HAP-1 (cell line): ENCODE results near the gene CHCHD3.

Source experiments
- DNase-seq, 2 experiments: peaks; one replicate each; pipeline ENCODE4 v3.0.0-alpha.2; 2016 to 2020; ENCODE audit warnings: low spot score in 2 of 2
- H3K27me3 ChIP-seq: fragments of 250-450 bp; sonication (Bioruptor Pico); 2 replicates; pipeline ENCODE4 v1.5.1; 2020; ENCODE audit warnings: low read depth, mild to moderate bottlenecking, moderate library complexity
- H3K36me3 ChIP-seq: fragments of 250-450 bp; sonication (Bioruptor Pico); replicated peaks from 2 replicates; pipeline ENCODE4 v1.5.1; 2020; ENCODE audit warnings: mild to moderate bottlenecking
- H3K4me1 ChIP-seq: fragments of 250-450 bp; sonication (Bioruptor Pico); 2 replicates; pipeline ENCODE4 v1.5.1; 2020; ENCODE audit warnings: mild to moderate bottlenecking
- H3K4me3 ChIP-seq: fragments of 250-450 bp; sonication (Bioruptor Pico); 2 replicates; pipeline ENCODE4 v1.5.1; 2020; ENCODE audit warnings: mild to moderate bottlenecking, moderate library complexity
- H3K9me3 ChIP-seq: fragments of 250-450 bp; sonication (Bioruptor Pico); 2 replicates; pipeline ENCODE4 v1.5.1; 2020; ENCODE audit warnings: mild to moderate bottlenecking, moderate library complexity
- in situ Hi-C: fragments of 300-500 bp; cut with MboI; formaldehyde crosslinking; loops from 3 replicates; pipeline ENCODE4 v1.14.3; 2020; ENCODE audit warnings: low sequenced_read_pairs, inconsistent platforms, mixed read lengths

Gene CHCHD3

DNA sequence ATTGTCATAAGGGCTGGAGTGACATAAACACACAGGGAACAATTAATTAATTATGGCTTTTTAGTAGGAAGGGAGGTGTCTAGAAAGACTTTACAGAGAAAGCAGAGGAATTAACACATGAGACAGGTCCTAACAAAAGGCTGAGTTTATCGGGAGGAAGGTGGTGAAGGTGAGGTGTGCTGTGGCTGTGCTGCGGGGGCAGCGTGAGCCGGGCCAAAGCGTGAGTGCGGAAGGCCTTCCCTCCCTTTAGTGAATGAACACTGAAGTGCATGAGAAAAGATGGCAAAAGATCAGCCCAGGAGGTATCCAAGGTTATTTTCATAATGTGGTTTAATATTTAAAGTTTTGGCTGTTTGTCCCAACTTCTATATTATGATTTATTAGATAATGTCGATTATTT lies 262.2 kb downstream of the CHCHD3 start:
- in situ Hi-C loops: no loop called here
- no peak overlapping the region for H3K4me3 ChIP-seq
- peaks cover 5% of the 10 kb centered on the region for H3K4me1 ChIP-seq
- H3K36me3 ChIP-seq: no peaks in the 10 kb centered on the region
- no peak for DNase-seq
- H3K27me3 ChIP-seq: no peaks in the 10 kb centered on the region
- no peaks in the 10 kb centered on the region for H3K9me3 ChIP-seq

DNA sequence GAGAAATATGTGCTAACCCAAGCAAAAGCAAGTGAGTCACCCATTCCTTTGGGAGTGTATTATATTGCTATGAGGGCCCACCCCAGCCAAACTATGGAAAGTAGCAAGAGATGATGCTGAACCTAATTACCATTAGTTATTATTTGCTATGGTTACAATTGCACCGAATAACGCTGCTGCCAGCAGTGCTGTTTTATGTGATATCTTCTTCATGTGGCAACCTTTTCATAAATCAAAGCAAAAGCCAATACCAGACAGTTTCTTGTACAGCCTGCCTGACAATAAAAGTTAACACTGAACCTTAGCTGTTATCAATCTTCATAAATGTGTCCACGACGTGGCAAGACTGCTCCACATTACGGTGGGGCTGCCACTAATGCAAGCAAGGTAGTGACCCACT lies 263.9 kb downstream of the CHCHD3 start:
- H3K4me1 ChIP-seq: peaks cover 5% of the 10 kb centered on the region
- H3K36me3 ChIP-seq: no peaks in the 10 kb centered on the region
- H3K4me3 ChIP-seq: no peak overlapping the region
- DNase-seq: no peak
- H3K9me3 ChIP-seq: no peaks in the 10 kb centered on the region
- in situ Hi-C loops: no loop called here
- H3K27me3 ChIP-seq: no peaks in the 10 kb centered on the region

DNA sequence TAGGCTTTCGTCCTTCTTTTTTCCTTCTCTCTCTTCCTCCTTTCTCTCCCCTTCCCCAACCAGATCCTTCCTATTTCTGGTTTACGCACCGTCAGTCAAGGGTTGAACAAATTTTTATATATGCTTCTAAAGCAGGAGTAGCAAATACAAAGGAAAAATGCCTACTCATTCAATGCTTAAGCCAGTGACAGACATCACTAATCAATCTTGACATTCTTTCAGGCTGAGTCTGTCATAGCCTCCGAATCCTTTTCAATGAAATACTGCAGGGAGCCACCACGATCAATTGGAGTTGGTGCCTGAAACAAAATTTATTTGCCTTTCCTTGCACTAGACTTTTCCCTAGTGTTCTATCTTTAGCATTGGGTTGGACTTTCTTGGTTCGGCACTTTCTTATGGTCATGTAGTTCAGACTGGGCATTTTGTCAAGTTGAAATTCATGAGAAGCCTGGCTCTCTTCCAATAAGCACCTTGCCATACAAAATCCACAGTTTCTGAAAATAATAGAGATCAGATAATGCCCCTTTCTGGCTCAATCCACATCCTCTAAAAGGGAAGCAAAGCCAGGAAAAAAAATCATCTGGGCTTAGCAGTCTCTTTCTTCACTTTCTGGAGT lies 266.1 kb downstream of the CHCHD3 start:
- Histone ChIP-seq H3K27me3 (no peaks in the 10 kb centered on the region), H3K4me1 (peaks cover 5% of the 10 kb centered on the region), H3K9me3 (no peaks in the 10 kb centered on the region), H3K4me3 (no peak overlapping the region), H3K36me3 (no peaks in the 10 kb centered on the region)
- in situ Hi-C loops: no loop called here
- DNase-seq: no peak

DNA sequence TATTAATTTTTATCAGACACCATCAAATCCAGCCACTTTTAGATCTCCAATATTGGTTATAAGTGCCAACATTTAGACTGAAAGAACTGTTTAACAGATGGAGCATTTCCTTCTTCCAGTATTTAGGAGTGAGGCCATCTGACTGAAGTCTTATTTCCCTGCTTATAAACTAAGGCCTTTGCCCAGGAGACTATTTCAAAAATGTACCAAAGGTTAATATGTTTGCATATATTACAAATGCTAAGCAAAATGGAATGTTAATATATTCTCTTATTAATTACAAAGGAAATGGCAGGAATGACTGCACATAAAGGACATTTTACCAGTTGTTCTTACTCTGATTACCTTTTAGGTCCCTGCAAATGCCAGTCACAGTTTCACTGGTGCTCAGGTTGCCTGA lies 266.8 kb downstream of the CHCHD3 start:
- Histone ChIP-seq H3K9me3 (no peaks in the 10 kb centered on the region), H3K36me3 (no peaks in the 10 kb centered on the region), H3K27me3 (no peaks in the 10 kb centered on the region), H3K4me1 (peaks cover 5% of the 10 kb centered on the region), H3K4me3 (no peak overlapping the region)
- in situ Hi-C loops: no loop called here
- no peak for DNase-seq

DNA sequence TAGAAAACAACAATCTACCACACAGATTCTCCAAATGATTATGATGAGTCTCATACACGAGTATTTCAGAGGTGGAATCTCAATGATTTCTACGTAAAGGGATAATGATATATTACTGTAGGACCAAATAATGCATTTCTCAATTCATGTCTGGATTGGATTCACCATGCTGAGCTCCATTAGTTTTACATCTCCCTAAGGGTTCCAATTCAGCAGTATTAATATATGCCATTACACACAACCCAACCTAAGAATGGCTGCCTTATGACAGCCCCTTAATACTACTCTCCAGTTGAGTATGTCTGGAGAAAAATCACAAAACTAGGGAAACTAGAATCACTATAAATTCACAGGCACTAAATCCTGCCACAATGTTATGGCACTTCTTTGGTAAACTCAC lies 271.3 kb downstream of the CHCHD3 start:
- Histone ChIP-seq H3K4me1 (no peaks in the 10 kb centered on the region), H3K4me3 (no peak overlapping the region), H3K36me3 (no peaks in the 10 kb centered on the region), H3K27me3 (no peaks in the 10 kb centered on the region), H3K9me3 (no peaks in the 10 kb centered on the region)
- in situ Hi-C loops: no loop called here
- DNase-seq: no peak

DNA sequence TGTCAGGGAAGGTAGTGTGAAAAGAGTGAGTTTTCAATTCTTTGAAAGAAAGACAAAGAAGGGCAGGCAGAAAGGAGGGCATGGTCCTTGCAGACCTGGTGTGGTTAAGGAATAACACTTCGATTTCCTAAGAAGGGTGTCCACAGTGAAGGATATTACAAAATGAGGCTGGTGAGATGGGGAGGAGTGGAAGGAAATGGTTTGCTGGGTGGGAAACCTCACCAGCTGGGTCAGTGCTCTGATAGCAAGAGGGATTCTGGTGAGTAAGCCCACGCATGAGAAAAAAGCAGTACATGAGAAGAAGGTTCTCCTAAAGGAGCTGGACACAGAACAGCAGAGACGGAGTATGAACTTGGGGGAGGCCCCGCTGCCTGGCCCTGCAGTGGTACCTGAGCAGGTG lies 275.1 kb downstream of the CHCHD3 start:
- Histone ChIP-seq H3K27me3 (no peaks in the 10 kb centered on the region), H3K4me3 (no peak overlapping the region), H3K36me3 (no peaks in the 10 kb centered on the region), H3K9me3 (no peaks in the 10 kb centered on the region), H3K4me1 (no peaks in the 10 kb centered on the region)
- in situ Hi-C loops: no loop called here
- no peak for DNase-seq

DNA sequence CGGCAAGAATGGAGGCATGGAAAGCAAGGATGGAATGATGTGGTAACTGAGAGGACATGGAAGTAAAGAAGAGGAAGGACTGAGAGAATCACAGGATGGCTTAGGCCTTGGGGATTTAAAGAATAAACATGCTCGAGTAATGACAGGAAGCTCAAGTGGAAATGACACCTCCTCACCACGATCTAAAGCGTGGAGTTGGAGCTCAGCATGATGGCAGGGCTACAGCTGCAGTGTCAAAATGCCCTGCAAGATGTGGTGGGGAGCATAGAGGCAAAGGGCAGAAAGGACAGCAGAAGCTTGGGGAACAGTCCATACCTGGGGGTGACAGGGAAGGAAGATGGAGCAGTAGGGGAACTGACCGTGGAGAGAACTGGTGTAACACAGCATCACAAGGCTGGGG lies 276.1 kb downstream of the CHCHD3 start:
- Histone ChIP-seq H3K27me3 (no peaks in the 10 kb centered on the region), H3K4me3 (no peak overlapping the region), H3K36me3 (no peaks in the 10 kb centered on the region), H3K9me3 (no peaks in the 10 kb centered on the region), H3K4me1 (no peaks in the 10 kb centered on the region)
- no peak for DNase-seq
- in situ Hi-C loops: no loop called here

DNA sequence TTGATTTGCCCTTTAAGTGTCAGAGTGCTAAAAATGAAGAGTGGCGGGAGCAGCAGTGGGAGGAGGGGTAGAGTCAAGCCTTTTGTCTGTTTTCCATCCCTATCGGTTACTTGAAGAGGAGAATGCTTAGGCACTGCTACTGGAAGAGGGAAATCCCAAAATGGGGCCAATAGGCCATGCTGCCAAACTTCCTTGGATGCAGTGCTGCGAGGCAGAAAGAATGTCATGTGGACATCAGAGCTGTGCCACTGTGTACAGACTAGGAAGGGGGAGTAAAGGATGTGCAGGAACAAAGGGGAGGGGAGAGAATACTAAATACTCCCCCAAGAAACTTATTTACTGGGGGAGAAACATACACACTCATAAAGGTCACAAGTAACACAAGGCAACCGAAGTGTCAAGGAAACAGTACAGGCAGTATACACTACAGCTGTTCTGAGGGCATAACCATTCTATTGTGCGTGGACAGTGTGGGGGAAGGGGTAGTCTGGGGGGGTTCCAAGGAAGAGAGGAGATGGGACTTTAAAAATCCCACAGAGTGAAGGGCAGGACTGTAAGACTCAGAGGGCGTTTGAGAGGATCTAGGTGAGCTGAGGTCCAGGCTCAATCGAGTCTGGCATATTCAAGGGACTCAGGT lies 276.9 kb downstream of the CHCHD3 start:
- Histone ChIP-seq H3K4me1 (no peaks in the 10 kb centered on the region), H3K4me3 (no peak overlapping the region), H3K9me3 (no peaks in the 10 kb centered on the region), H3K36me3 (no peaks in the 10 kb centered on the region), H3K27me3 (no peaks in the 10 kb centered on the region)
- in situ Hi-C loops: no loop called here
- no peak for DNase-seq

DNA sequence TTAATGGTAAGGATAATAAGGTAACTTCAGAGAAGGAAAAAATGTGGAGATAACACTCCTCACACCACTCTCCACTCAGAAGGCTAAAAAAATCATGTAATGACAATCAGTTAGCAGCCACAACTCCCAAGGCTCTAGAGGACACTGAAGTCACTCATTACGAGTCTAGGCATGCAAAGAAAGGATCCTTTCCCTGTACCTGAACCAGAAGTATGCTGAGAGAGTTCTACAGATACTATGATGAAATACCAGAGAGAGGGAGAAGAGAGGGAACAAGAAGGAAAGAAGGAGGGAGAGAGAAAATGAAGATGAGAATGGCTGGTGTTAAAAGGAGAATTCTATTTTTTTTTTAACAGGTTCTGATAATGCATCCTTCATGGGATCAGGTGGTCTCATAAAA lies 281.4 kb downstream of the CHCHD3 start:
- H3K36me3 ChIP-seq: peaks cover 2% of the 10 kb centered on the region; the same call in 1 of the 2 replicates
- in situ Hi-C loops: no loop called here

DNA sequence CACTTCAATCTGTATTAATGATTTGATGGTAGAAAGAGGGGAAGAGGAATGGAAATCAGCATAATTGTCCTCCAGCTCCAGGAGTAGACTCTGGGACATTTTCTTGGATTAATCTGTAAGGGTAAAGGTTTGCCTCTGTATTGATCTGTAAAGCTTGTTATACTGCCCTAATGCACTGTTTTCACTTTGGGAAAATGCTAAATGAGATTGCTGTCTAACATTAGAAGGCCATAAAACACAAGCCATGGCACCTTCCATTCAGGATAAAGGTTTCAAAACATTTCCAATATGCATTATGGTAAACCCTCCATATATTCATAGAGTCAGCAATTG lies 282.8 kb downstream of the CHCHD3 start:
- H3K4me1 ChIP-seq: no peaks in the 10 kb centered on the region
- DNase-seq: no peak
- H3K27me3 ChIP-seq: no peaks in the 10 kb centered on the region
- no peaks in the 10 kb centered on the region for H3K9me3 ChIP-seq
- peaks cover 7% of the 10 kb centered on the region; the same call in 1 of the 2 replicates for H3K36me3 ChIP-seq
- no peak overlapping the region for H3K4me3 ChIP-seq
- in situ Hi-C loops: no loop called here

More for the DNA sequence above, 281.4 kb downstream of the CHCHD3 start:
- DNase-seq: no peak
- Histone ChIP-seq H3K4me3 (no peak overlapping the region), H3K27me3 (no peaks in the 10 kb centered on the region), H3K9me3 (no peaks in the 10 kb centered on the region), H3K4me1 (no peaks in the 10 kb centered on the region)

DNA sequence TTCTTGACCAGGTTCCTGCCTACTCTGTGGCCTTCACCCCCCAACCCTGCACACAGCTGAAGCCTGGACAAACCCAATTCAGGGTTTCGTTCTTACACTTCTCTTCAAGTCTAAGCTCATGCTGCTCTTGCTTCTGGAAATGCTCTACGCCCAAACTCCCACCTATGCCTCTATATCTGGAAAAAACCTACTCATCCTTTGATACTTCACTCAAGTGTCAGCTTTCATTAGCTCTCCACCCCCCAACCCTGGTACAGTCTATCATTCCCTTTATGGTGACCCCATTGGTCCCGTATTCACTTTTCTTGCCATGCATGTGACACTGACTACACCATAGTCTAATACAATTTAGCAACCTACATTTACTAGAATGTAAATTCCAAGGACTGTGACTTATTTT lies 284.7 kb downstream of the CHCHD3 start:
- Histone ChIP-seq H3K4me1 (no peaks in the 10 kb centered on the region), H3K4me3 (no peak overlapping the region), H3K27me3 (no peaks in the 10 kb centered on the region), H3K36me3 (peaks cover 7% of the 10 kb centered on the region; the same call in 1 of the 2 replicates), H3K9me3 (no peaks in the 10 kb centered on the region)
- in situ Hi-C loops: no loop called here
- DNase-seq: no peak

DNA sequence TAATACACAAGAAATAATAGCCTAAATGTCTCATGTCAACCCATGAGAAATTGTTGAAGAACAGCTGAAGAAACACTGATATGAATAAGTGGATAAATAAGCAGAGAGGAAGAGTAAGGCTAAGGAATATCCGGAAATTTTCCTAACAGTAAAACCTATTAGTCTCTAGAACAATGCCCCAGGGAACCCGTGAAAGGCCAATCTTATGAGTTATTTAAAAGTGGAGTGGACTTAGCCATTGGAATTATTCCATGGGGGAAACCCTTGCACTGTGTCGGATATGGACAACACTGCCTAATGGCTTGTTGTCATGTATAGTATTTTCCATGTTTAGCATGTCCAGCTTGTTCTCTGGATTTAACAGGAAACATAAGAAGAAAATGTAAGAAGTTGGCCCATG lies 288.4 kb downstream of the CHCHD3 start:
- Histone ChIP-seq H3K4me1 (no peaks in the 10 kb centered on the region), H3K27me3 (no peaks in the 10 kb centered on the region), H3K9me3 (no peaks in the 10 kb centered on the region), H3K4me3 (no peak overlapping the region), H3K36me3 (peaks cover 7% of the 10 kb centered on the region; the same call in 1 of the 2 replicates)
- no peak for DNase-seq
- in situ Hi-C loops: no loop called here

DNA sequence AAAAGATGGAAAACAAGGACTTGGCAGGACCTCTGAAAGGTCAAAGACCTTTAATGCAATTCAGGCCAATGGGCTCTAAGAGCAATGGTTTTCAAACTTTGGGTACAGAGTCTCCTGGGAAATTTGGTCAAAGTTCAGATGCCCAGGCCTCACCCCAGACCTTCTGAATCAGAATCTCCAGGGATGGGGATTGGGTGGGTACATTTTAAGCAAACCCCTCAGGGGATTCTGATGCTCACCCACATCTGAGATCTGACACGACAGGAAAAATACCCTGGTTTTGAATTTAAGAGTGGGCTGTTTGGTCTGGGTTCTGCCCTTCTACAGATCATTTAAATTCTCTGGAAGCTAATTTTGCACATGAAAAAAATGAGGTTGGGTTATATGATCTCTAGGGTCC lies 290.9 kb downstream of the CHCHD3 start:
- no peak for DNase-seq
- Histone ChIP-seq H3K4me1 (no peaks in the 10 kb centered on the region), H3K27me3 (no peaks in the 10 kb centered on the region), H3K36me3 (peaks cover 7% of the 10 kb centered on the region; the same call in 1 of the 2 replicates), H3K4me3 (no peak overlapping the region), H3K9me3 (no peaks in the 10 kb centered on the region)
- in situ Hi-C loops: no loop called here

DNA sequence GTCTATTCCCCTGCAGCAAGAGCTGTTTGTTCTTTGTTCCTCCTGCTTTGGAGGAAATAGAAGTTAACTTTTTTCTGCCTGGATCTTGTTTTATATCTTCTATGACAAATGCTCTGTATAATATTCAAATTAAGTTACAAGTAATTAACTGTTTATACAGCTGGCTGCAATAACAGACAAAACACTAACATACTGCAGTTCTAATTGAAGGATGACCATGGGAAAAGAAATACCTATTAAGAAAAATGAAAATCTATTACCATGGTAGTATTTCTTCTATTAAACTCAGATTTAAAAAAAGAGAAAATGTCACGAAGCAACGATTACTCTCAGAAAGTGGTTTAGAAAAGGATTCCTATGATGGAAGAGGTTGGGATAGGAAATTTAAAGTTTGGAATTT lies 291.8 kb downstream of the CHCHD3 start:
- H3K9me3 ChIP-seq: no peaks in the 10 kb centered on the region
- H3K4me1 ChIP-seq: no peaks in the 10 kb centered on the region
- no peak for DNase-seq
- no peak overlapping the region for H3K4me3 ChIP-seq
- H3K36me3 ChIP-seq: peaks cover under 1% of the 10 kb centered on the region; the same call in 1 of the 2 replicates
- no peaks in the 10 kb centered on the region for H3K27me3 ChIP-seq
- in situ Hi-C loops: no loop called here

DNA sequence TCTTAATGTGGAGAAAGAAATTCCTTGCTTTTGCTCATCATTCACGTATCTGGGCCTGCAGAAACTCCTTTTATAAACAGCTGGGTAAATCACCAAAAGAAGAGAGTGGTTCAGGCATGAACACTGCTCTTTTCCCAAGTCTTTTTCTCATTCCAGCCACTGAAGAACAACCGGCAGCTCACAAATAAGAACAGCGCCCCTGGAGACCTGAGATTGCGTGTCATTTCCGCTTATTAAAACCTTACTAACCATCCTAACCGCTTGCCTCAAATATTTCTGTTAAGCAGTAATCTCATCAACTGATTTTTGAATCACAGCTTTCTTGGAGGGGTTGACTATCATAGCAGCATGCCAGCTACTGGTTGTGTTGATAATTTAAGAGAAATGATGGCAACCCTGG lies 292.6 kb downstream of the CHCHD3 start:
- H3K27me3 ChIP-seq: no peaks in the 10 kb centered on the region
- in situ Hi-C loops: no loop called here
- no peaks in the 10 kb centered on the region; the same call in 1 of the 2 replicates for H3K36me3 ChIP-seq
- H3K9me3 ChIP-seq: no peaks in the 10 kb centered on the region
- no peak for DNase-seq
- H3K4me1 ChIP-seq: no peaks in the 10 kb centered on the region
- H3K4me3 ChIP-seq: no peak overlapping the region
